CD4-positive, alpha-beta T cell treated with Interleukin-6 at 100 ng/mL for 8 hours (primary cell): Measurements from ENCODE around the gene KLHL2.
A peak's percentile ranks its signal among the peaks of the same experiment; 100 is the strongest.
"Not testable (repeated sequence)": the region's sequence is repeated elsewhere in the genome, so short reads cannot be mapped to it uniquely, and the experiment has no call there.

Experiments
- DNase-seq: peaks from one replicate; pipeline ENCODE4 v3.0.0-alpha.2; 2020; ENCODE audit warnings: mixed read lengths, low spot score

The KLHL2 gene

GRCh38 chr4:165232623-165233433, 25.5 kb downstream of the KLHL2 start:
- not testable (repeated sequence) for DNase-seq

- no peak for DNase-seq
These were observed 27.4 kb downstream of the KLHL2 start for GRCh38 chr4:165234766-165235165.

DNA sequence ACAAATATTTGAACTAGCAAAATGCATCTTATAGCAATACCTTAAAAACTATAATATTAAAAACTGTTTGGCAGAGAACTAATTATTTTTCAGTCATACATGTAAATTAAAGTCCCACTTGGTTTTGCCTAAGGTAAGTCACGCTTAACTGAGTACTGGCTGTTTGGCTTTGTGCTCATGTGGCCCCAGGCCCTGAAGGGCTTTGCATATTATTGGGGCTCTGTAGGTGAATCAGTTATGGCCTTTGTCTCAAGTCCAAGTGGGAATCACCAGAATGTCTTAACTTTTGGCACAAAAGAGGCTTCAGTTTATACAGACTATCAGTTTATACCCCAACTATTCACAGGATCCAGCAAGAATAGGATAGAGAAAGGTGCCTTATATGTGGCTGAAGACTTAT, 29.5 kb downstream of the KLHL2 start:
- DNase-seq = not testable (repeated sequence)

DNA sequence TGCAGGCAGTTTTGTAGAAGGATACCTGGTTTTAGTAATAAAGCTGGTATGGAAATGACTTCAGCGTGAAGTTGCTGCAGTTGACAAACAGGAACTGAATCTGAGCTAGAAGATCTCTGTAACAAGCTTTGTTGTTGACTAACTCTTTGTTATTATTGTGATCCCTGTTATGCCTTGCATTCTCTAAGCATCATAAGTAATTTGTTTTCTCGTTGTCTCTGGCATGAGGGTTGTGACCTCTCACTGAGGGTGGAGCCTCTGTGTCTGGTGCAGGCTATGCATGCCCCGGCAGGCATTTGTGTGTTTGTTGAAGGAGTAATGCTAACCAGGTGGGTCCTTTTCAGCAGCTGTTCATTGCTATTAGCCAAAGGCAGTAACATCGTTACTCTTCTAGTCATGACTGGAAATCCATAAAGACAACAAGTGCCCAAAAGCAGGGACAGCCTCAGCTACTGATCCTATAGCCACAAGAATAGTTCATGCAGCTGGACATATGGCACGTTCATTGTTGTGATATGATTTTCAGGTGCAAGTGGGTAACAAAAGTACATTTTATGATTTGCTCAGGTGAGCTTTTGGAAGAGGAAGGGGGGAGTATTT, 30.8 kb downstream of the KLHL2 start:
- not testable (repeated sequence) for DNase-seq

- not testable (repeated sequence) for DNase-seq
These were observed 33.4 kb downstream of the KLHL2 start for GRCh38 chr4:165240761-165241160.

DNA sequence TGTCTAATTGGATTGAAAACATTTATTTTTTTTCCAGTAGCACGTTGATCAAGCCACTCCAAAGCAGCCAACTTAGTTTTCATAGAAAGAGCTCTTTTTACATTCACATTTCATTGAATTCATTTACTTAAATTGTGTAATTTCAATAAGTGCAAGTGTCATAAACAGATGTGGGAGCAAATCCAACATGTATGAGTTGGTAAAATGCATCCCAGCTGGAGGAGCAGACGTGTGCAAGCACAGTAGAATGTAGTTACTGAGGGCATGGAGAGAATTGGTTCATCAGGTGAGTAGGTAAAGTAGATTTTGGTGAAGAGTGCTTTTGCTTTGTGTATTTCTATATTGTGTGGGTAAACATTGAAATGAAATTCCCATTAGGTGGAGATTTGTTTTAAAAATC, 36.8 kb downstream of the KLHL2 start:
- not testable (repeated sequence) for DNase-seq

GRCh38 chr4:165244587-165245186, 37.3 kb downstream of the KLHL2 start:
- DNase-seq = not testable (repeated sequence)

DNA sequence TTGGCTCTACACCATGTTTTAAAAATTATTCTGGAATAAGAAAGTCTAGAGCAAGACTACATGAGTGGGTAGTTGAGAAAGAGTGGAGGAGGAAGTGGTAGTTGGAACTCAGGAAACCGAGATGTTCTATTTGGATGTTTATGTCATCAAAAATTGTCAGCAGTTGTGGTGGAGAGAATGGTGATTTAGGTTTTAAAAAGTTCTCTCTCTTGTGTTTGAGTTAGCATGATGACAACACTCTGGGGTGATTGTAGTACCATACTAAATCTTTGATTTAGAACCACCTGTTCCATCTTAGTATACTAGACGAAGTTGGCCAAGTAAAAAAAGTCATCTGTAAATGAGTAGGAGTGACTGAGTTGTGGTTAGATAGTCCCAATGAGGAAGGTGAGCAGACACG, 40.7 kb downstream of the KLHL2 start:
- no peak for DNase-seq

DNA sequence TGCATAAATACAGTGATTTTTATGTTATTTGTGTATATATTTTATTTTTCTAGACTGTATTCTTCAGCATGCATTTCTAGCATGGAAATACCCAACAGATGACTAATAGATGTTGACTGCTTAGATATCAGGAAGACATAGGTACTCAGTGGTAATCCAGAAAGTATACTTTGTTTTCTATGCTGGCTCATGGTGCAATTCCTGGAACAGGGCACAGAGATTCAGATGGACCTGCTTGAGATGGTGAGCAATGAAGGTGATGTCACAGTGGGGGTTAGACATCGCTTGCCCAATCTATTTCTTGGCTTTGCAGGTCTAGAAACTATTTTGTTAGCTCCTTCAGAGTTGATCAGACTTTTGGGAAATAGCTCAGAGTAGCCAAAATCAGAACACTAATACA, 41.5 kb downstream of the KLHL2 start:
- not testable (repeated sequence) for DNase-seq

DNA sequence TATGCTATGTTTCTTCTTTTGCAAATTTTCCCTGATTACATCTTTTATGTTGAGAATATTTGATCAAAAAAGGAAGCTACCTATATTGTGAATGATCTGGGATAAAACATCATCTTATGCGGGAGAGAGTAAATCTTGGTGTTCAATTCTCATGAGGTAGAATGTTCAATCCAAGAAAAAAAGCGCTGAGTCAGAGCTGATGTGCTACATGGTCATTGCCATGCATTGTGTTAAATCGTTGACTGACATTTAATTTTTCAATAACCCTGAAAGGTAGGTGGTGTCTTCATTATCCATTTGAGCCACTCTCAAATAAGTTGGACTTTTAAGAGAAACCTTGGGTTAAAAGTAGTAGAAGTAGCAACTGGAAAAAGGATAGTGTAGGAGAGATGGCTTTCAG, 47.4 kb downstream of the KLHL2 start:
- not testable (repeated sequence) for DNase-seq

- DNase-seq = peak; percentile 57
These were observed 48.1 kb downstream of the KLHL2 start for GRCh38 chr4:165255439-165255838.

GRCh38 chr4:165256074-165256659, 48.8 kb downstream of the KLHL2 start:
- peak; percentile 23 for DNase-seq

GRCh38 chr4:165259776-165260175, 52.4 kb downstream of the KLHL2 start:
- peak; percentile 6 for DNase-seq

DNA sequence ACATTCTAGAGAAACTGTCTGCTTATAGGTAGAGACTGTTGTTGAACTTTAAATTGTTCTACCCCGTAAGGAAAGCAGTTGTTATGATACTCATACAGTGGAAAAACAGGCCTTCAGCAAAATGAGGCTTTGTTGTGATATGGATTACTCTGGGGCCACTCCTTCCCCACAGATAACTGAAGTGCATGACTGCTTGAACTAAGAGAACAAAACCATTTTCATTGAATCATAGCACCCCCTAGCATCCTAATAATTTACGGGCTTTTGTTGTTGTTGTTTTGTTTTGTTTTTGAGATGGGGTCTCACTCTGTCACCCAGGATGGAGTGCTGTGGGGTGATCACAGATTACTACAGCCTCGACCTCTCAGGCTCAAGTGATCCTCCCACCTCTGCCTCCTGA, 54.9 kb downstream of the KLHL2 start:
- DNase-seq = not testable (repeated sequence)

DNA sequence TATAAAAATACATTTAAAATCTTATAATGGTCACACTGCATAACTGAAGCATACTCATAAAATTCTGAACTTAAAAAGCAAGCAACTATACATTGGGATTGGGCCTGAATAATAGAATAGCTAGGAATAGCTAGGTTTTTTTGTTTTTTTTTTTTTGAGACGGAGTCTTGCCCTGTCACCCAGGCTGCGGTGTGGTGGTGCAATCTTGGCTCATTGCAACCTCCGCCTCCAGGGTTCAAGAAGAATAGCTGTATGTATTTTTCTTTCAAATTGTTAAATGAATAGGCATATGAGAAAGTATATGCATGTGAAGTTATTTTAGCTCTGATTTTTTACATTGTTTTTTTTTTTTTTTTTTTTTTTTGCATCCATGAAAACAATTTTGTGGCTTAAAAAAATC, 56.1 kb downstream of the KLHL2 start:
- DNase-seq = not testable (repeated sequence)

GRCh38 chr4:165269931-165270330, 62.6 kb downstream of the KLHL2 start:
- DNase-seq = not testable (repeated sequence)

DNA sequence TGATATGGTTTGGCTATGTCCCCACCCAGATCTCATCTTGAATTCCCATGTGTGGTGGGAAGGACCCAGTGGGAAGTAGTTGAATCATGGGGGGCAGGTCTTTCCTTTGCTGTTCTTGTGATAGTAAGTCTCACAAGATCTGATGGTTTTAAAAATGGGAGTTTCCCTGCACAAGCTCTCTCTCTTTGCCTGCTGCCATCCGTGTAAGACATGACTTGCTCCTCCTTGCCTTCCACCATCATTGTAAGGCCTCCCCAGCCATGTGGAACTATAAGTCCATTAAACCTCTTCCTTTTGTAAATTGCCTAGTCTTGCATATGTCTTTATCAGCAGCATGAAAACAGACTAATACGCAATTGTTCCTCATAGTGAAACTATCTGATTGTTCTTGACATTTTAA, 66.1 kb downstream of the KLHL2 start:
- DNase-seq = not testable (repeated sequence)

GRCh38 chr4:165275357-165275756, 68.0 kb downstream of the KLHL2 start:
- DNase-seq = not testable (repeated sequence)

- not testable (repeated sequence) for DNase-seq
These were observed 72.2 kb downstream of the KLHL2 start for GRCh38 chr4:165279531-165279930.

- DNase-seq = not testable (repeated sequence)
These were observed 77.3 kb downstream of the KLHL2 start for GRCh38 chr4:165284697-165285096.

DNA sequence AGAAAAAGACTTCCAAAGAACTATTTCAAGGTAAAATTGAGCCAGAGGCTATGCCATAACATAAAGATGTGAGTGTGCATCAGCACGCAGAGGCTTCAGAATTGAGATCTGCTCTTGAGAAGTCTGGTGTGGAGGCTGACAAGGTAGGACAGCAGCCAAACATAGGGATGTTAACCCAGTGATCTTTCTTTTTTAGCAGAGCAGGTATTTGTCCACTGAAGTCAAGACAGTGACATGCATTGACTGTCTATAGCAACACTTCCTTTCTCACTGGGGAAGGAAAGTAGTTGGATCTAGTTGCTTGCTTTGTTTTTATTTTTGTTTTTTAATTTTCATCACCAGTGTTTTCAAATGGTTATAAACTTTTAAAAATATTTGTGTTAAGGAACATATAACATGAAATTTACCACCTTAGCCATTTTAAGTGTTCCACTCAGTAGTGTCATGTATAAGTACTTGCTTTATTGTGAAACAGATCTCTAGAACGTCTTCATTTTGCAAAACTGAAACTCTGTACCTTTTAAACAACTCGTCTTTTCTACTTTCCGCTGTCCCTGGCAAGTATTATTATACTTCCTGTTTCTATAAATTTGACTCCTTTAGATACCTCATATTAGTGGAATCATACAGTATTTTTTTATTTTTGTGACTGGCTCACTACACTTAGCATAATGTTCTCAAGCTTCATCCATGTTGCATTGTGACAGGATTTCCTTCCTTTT, 79.4 kb downstream of the KLHL2 start:
- DNase-seq = not testable (repeated sequence)

DNA sequence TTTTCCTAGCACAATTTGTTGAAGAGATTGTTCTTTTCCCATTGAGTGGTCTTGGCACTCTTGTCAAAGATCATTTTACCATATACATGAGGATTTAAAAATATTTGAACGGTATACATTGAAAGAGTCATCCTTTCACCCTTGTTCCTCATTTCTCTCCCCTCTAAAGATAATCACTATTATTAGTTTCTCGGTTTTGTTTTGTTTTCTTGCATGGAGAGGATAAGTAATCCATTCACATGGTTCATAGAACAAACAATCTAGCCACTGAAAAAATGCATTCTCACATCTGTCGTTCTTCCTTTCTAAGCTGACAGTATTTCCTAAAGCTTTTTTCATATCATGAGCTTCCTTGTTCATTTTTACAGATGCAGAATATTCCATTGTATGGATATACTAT, 80.9 kb downstream of the KLHL2 start:
- no peak for DNase-seq
